KOPT-K1 (cell line): ENCODE data around the gene MIPOL1.

Experiments
- H3K27ac ChIP-seq: fragments of 200-600 bp; sonication (generic); 2 replicates; pipeline ENCODE4 v1.5.1; 2016; ENCODE audit warnings: antibody characterized with exemption, mild to moderate bottlenecking, low read depth, low read length; ENCODE audit not compliant: poor library complexity, severe bottlenecking
- H3K36me3 ChIP-seq: fragments of 200-600 bp; sonication (generic); 2 replicates; pipeline ENCODE4 v1.5.1; 2017; ENCODE audit warnings: antibody characterized with exemption, mild to moderate bottlenecking, low read length, moderate library complexity; ENCODE audit not compliant: insufficient read depth
- H3K9me3 ChIP-seq: fragments of 200-600 bp; sonication (generic); 2 replicates; pipeline ENCODE4 v1.5.1; 2017; ENCODE audit warnings: antibody characterized with exemption, low read length, mild to moderate bottlenecking; ENCODE audit not compliant: insufficient read depth, poor library complexity, severe bottlenecking

Gene MIPOL1

DNA sequence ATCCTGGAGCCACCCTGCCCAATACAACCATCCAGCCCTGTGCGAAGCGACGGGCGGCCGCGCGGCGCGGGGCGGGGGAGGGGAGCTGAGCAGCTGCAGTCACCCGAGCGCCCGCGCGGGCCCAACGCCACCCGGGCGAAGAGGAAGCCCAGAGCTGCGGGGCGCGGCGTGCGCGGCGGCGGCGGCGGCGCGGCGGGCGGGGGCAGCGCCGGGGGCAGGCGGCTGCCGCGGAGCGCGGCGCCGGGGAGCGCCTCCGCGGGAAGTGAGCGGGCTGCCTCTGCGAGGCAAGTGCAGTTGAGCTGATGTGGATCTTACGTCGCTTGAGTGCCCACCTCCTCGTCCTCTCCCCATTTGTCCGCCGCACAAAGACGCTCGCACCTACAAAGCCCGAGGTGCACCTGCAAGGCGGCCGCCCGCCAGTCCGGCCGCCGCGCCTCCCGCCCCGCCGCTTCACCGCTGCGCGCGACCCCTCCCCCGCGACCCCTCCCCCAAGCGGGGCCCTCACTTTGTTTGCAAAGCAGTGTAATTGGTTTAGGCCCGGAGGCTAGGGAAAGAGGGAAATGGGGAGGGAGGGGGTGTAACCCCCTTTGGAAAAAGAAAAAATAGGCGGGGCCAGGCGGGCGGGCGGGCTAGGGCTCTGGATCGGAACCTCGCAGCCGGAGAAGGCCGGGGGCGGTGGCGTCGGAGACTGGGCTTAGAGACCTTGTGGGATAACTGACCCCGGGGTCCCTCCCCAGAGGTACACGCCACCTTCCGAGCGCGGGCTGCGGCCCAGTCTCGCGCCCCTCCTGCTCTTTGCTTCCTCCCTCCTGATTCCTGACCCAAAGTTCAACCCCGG lies 397.5 kb downstream of the MIPOL1 start, which contains the start of the genes FOXA1 and TTC6:
Gene FOXA1 (minus strand): TSS at position 279 of the 838 bp plus-strand sequence. CDS start 277 bp downstream, at position 2.
Gene TTC6 (plus strand): TSS at position 659 of the 838 bp plus-strand sequence. CDS start 26,436 bp downstream, outside the sequence.
- H3K27ac ChIP-seq: no peak within 1 kb of the TSS
- H3K36me3 ChIP-seq: no peaks in the 10 kb centered on the region
- peaks cover 16% of the 10 kb centered on the region for H3K9me3 ChIP-seq

DNA sequence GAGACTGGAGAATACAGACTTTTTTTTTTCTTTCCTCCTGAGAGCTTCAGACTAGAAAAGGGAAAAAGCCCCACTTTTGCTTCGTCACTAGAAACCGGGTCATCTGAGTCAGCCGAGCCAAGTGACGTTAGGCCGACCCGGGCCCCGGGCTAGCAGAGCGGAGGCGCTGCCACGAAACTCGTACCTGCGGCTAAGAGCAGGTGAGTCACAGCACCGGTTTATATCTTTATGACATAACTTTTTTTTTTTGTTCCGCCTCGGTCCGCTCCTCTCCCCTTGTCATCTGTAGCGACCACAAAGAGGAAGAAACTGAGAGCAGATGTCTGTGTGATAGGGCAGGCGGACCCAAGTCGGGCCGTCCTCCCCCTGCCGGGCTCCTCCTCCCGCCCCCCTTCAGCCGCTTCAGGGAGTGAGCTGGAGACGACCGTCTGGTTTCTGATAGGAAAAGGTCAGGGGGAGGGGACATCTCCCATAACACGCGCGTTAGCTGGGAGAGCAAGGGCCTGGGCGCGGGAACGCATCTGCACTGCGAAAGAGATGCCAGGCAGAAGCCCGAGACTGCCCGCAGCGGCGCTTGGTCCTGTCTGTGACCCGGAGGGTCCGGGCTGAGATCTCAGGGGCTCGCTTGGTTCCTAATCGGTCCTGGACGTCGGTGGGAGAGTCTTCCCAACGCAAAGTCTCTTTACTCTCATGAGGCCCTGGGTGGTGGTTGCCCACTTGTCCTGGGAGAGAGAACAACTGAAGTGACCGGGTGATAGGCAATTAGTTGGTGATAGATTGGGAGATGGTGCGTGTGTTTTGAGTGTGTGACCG lies 398.3 kb downstream of the MIPOL1 start:
- Histone ChIP-seq H3K9me3 (peaks cover 16% of the 10 kb centered on the region), H3K36me3 (no peaks in the 10 kb centered on the region), H3K27ac (no peak overlapping the region)

DNA sequence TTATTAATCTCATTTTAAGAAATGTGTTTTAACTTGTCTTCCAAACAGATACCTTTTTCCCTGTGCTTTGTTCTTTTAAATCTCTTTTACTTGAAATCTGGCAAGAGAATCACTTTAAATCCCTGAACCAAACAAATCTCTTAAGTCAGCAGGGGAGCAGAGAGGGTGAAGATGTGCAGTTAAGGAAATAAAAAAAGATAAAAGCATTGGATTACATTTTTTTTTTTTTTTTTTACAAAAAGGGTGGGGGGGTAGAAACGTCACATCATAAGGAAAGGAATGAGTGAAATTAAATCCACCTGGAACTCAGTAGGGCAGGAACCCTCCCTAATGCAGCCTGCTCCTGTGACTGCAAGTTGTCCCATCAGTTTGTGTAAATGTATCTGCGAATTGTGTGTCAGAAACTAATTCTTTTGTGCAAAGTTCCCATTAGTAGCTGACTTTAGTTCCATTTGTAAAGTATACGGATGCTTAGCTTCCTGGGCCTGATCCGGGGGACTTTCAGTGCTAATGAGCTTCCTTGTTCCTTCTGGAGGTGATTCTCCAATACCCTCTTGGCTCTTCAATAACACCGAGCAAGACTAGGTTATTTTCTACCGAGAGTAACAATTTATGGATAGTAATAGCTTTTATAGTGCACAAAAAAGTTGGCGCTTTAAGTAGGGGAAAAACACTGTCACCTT lies 399.2 kb downstream of the MIPOL1 start:
- no peak overlapping the region for H3K27ac ChIP-seq
- peaks cover 16% of the 10 kb centered on the region for H3K9me3 ChIP-seq
- H3K36me3 ChIP-seq: no peaks in the 10 kb centered on the region

DNA sequence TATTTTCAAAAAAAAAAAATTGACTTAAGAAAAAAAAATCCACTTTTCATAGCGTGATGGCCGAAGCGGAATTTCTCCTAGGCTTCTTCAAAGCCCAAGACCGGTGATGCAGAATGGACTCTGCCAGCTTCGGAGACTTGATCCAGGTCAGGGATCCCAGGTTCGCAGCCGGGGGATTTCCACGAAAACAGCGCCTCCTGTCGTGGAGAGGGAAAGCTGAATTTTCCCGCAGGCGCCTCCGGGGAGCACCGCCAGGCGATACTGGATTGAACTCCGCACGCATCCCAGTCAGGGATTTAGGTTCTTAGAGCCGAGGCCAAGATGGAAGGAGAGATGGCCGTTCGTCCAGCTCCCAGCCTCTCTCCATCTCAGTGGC lies 399.8 kb downstream of the MIPOL1 start:
- Histone ChIP-seq H3K36me3 (no peaks in the 10 kb centered on the region), H3K9me3 (peaks cover 16% of the 10 kb centered on the region), H3K27ac (no peak overlapping the region)

DNA sequence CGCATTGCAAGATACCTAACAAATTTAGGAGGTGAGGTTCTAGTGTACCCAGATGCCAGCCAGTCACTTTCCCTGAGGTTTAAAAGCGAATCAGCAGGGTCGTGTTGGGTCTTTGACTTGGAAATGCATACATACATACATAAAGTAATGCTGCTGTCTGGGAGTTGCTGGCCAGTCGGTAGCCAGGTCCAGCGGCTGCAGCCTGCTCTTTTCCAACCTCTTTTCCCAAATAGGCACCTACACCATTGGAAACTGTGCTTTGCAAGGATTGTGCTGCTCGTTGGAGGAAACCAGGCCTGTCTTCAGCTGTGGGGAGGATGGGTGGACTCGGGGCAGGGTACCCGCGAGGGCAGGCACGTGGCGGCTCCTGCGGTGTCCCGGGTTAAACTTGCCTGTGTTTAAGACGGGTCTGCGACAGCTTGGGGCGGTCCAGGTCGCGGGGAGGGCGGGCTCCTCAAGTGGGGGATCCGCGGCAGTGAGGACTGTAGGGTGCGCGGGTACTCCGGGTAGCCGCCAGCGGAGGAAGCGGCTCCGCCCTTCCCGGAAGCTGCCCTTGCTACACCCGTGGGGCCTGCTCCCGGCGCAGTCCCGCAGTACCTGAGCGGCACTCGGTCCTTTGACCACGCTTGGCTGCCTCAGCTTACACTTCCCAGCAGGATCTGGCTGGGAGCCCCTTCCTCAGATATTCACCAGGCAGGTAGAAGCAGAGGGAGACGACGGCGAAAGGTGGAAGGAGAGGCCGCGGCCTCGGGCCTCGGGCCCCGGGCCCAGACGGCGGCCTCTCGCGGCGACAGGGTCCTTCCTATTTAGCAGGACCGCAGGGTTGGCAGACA lies 400.4 kb downstream of the MIPOL1 start:
- Histone ChIP-seq H3K27ac (no peak overlapping the region), H3K9me3 (peaks cover 16% of the 10 kb centered on the region), H3K36me3 (no peaks in the 10 kb centered on the region)

DNA sequence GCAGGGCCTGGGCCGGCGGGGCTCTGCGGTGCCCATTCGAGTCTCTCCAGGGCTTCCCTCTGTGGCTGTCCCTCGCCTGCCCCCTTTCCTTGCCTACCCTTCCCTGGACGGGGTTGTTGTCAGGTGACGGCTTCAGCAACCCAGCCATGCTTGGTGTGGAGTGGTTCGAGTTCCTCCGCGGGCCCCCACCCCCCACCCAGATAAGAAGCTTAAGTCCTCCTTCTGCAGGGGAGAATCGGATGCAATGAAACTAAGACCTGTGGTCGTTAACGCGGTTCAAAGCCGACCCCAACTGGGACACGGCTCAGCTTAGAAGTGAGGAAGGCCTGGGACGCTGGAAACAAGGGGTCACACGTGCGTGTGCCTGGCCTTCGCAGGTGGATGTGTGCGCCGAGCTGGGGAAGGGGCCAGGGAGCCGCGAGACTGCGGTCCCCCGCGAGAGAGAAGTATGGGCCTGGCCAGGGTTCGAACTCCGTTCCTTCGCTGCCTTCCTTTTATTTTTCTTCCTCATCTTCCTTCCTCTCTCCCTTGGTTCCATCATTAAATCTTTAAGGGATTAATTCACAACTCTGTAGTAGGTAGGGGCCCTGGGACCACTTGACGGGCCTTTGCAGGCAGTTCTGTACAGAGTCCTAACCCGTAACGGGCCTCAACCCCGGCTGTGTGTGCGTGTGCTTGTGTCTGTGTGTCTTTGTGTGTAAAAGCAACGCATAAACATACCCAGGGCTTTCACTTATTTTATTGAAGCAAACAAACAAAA lies 401.2 kb downstream of the MIPOL1 start:
- Histone ChIP-seq H3K36me3 (no peaks in the 10 kb centered on the region), H3K27ac (no peak overlapping the region)

DNA sequence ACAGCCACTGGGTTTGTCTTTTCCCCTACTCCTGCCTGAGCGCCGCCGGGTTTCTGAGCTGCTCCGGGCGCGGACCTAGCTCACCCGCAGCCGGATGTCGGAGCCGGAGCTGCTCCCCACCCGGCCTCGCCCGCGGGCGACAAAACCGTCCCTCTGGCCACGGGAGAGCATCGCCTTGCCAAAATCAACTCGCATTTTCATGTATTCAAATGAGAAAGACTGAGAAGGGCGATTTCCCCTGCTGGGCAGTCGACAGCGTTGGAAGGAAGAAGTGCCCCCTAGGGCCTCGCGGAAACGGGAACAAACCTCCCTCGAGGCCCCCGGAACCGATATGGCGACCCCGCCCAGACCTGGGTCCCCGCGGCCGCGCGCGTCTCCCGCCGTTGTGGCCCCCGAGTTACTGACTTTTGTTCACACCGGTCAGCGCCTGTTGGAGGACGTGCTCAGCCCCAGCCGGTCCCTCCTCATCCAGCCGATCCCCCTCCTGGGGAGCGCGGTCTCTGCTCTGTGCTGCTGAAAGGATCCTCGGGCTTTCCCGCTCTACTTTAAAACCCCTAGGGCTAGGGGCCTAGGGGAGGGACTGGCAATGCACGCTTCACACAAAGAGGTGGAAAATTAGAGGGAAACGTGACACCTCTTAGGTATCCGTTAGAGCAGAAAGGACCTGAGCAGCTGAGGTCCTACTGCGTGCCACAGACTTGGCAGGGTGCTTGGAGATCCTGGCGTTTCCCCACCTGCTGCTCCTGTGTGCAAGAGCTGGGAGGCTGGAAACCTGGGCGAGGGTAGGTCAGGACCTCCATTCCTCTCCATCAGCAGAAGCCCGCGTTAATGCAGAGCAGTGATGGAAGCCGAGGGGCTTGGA lies 402.0 kb downstream of the MIPOL1 start:
- Histone ChIP-seq H3K27ac (no peak overlapping the region), H3K9me3 (peaks cover 16% of the 10 kb centered on the region)

More for the DNA sequence above, 401.2 kb downstream of the MIPOL1 start:
- H3K9me3 ChIP-seq: peaks cover 16% of the 10 kb centered on the region

DNA sequence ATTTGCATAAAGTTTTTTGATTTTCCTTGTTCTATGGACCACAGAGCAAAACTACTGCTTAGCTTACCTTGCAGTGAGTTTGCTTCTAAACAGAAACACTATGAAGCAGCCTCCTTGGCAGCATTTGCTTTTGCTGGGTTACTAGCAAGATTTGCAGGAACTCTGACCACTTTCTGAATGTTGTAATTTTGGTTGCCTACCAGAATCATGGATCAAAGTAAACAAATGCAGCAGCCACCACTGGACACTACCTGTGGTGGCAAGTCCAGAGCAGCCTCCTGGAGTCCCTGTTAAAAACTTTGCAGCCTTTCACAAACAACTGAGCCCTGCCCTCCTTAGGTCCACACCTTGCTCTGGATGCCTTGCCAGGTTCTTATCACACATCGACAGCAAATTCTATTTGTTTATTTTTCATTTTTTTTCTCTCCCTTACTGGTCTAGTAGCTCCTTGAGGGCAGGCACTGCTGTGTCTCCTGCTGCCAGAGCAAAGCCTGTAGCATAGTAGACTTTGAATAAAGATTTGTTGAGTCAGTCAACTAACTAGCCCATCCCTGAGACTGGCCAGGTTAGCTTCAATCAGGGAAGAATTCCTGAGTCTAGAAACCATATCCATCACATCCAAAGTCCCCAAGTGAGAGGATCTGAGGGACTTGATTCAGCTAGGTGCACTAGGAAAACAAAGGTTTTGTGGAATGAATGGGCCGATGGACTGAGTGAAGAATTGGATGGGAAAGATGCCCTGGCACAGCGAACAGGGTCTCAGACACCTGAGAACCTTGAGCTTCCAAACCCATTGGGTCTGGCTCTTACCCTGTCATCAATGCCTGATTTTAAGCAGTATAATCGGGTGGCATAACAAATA lies 403.4 kb downstream of the MIPOL1 start:
- peaks cover 9% of the 10 kb centered on the region for H3K9me3 ChIP-seq
- no peaks in the 10 kb centered on the region for H3K36me3 ChIP-seq
- no peak overlapping the region for H3K27ac ChIP-seq

More for the DNA sequence above, 402.0 kb downstream of the MIPOL1 start:
- H3K36me3 ChIP-seq: no peaks in the 10 kb centered on the region

DNA sequence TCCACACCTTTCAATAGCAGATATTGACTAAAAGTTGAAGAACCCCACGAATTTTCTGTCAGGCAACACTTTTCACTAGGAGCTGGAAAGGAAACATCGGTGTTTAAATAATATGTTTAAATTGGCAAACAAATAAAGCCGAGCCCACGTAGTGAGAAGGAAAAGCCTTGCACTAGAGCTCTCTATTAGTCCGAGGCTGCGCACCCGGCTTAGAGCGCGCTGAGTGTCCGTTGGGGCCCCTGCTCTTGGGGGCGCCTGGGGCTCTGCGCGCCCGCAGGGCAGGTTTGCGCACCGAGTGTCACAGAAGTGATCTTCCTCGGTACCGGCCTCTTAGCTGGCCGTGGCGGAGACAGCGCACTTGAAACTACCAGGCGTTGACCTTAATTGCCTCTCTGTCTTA lies 404.1 kb downstream of the MIPOL1 start:
- Histone ChIP-seq H3K9me3 (peaks cover 7% of the 10 kb centered on the region), H3K36me3 (no peaks in the 10 kb centered on the region), H3K27ac (no peak overlapping the region)
